NCI-H146 (cell line): Measurements from ENCODE around the gene SOX30.
"Not testable (repeated sequence)": the region's sequence is repeated elsewhere in the genome, so short reads cannot be mapped to it uniquely, and the experiment has no call there.

ENCODE experiments used
- DNase-seq: peaks from one replicate; lab custom pipeline; 2025; lab: John Stamatoyannopoulos, UW

The SOX30 gene

GRCh38 chr5:157652377-157652692 lies at the start of gene SOX30:
Gene SOX30, minus strand, starts transcription at chr5:157652438. Its CDS starts 360 bp downstream, at chr5:157652078.
- no peak for DNase-seq

DNA sequence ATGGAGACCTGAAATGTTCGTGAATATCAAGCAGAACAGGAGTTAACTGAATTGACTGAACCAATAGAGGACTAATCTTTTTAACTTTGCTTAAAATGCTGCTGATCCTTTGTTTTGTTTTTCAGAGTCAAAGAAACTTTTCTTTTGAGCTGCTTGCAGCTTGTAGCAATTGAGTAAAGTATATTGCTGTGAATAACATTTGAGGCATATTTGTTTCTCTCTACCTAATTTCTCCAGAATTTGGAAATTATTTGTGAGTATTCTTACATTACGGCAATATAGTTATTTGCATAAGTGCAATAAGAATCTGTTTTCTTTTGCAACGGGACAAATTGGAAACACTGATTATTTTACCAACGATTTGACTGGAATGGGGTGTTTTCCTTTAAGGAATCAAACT lies 46.4 kb upstream of the SOX30 start:
- DNase-seq, result not testable (repeated sequence)

DNA sequence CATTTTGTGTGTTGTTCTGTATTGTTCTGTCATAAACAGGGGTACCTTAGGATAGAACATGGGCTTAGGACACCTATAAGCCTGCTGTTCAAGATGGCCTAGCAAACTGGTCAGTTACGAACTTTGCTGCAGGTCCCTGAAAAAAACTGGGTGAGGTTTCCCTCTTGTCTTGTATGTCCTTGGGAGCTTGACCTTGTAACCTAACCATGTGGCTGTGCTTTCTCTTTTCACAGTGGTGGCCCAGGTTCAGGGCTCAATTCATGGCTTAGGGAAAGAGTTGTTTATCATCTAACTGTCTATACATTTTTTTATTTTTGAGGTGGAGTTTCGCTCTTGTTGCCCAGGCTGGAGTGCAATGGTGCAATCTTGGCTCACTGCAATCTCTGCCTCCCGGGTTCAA lies 43.9 kb upstream of the SOX30 start:
- not testable (repeated sequence) for DNase-seq

GRCh38 chr5:157693816-157694215 lies 41.6 kb upstream of the SOX30 start:
- DNase-seq, result not testable (repeated sequence)

DNA sequence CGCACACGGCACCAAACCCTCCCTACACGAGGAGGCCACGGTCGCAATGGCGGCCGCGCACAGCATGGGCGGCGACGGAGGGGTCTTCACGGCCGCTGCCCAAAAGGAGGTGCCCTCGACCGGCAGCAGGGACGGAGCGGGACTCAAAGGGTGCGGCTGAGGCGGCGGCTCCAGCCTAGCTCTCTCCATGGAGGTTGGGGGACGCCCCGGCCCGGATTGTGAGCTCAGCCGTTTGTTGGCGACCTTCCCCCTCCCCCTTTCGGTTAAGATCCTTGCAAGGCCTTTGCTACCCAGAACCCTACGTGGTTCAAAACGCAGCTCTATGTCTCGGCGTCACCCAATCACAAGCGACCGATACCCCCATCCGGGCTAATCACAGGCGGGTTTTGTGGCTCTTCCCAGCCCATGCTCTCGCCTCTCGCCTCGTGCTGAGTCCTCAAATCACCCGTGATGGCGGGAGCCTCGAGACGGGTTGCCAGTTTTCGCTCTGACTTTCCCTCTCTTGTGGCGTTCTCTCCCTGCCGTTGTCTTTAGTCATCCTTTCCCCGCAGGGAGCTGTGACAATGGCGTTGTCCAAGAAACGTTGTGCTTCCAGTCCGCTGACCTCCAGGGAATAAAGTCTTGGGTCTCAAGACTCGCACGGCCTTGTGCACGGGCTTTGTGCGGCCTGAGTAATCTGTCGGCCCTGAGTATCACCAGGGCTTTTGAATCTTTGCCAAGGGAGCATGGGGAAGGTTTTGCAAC lies 38.6 kb upstream of the SOX30 start:
- no peak for DNase-seq

- no peak for DNase-seq
These were observed 37.9 kb upstream of the SOX30 start for GRCh38 chr5:157689942-157690689.

GRCh38 chr5:157687198-157687554 lies 34.9 kb upstream of the SOX30 start:
- DNase-seq, result no peak

GRCh38 chr5:157686276-157687197 lies 34.3 kb upstream of the SOX30 start:
- DNase-seq, result not testable (repeated sequence)

DNA sequence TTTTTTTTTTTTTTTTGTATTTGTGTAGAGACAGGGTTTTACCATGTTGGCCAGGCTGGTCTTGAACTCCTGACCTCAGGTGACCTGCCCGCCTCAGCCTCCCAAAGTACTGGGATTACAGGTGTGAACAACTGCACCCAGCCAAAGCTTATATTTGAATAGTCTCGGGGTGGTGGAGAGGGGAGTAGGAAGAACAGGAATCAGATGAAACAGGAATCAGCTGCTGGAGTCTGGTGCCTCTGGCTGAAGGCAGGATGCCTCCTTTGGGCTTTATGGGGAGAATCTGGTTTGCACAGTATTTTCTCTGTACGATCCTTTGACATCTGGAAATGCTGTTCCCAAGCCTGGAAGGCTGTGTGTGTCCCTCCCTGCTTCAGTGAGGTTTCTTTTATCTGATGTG lies 30.0 kb upstream of the SOX30 start:
- DNase-seq, result no peak

- no peak for DNase-seq
These were observed 28.8 kb upstream of the SOX30 start for GRCh38 chr5:157681048-157681447.

GRCh38 chr5:157680239-157680638 lies 28.0 kb upstream of the SOX30 start:
- no peak for DNase-seq

DNA sequence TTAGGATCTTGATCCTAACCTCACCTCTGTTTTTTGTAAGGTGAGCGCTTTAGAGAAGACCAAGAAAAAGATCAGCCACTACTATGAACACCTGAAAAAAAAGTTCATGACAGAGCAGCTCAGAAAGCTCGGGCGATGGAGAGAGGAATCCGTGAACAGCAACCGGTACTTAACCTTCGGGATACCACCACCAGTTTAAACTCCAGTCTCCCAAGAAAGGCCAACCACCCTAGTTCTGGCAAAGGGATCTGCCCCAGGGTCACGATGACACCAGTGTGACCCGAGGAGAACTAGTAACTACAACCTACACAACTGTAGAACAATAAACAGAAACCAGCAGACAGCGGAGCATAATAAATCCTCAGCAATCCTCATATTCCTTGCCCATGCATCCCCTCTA lies 27.6 kb upstream of the SOX30 start:
- no peak for DNase-seq

DNA sequence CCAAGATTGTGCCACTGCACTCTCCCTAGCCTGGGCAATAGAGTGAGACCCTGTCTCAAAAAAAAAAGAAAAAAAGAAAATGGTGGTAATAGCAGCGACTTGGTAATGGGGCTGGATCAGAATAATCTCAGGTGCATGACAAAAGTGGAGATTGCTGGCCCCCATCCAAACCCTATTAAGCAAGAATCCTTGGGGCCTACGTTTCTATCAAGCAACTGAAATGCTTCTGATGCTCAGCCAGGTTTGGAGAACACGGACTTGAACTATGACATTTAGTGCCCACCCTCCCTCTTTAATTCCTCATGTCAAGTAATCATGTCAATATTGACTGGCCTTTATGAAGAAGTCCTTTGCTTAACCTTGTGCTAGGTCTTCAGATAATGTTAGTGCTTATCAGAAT lies 25.7 kb upstream of the SOX30 start:
- DNase-seq, result no peak

DNA sequence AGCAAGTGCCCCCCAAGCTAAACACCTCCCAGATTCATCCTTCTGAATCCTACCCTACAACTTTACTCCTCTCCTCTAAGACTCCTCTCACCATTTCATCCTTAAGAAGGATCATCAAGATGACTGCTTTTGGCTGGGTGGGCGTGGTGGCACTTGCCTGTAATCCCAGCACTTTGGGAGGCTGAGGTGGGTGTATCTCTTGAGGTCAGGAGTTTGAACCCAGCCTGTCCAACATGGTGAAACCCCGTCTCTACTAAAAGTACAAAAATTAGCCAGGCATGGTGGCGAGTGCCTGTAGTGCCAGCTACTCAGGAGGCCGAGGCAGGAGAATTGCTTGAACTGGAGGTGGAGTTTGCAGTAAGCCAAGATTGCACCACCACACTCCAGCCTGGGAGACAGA lies 22.1 kb upstream of the SOX30 start:
- not testable (repeated sequence) for DNase-seq

DNA sequence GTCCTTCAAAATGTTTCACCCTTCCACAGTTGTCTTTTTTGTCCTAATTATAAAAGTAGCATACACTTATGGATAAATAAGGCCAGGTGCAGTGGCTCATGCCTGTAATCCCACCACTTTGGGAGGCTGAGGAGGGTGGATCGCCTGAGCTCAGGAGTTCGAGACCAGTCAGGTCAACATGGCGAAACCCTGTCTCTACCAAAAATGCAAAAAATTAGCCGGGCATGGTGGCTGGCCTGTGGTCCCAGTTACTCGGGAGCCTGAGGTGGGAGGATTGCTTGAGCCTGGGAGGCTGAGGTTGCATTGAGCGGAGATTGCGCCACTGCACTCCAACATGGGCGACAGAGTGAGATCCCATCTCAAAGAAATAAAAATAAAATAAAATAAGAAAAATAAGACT lies 20.7 kb upstream of the SOX30 start:
- DNase-seq, result no peak

DNA sequence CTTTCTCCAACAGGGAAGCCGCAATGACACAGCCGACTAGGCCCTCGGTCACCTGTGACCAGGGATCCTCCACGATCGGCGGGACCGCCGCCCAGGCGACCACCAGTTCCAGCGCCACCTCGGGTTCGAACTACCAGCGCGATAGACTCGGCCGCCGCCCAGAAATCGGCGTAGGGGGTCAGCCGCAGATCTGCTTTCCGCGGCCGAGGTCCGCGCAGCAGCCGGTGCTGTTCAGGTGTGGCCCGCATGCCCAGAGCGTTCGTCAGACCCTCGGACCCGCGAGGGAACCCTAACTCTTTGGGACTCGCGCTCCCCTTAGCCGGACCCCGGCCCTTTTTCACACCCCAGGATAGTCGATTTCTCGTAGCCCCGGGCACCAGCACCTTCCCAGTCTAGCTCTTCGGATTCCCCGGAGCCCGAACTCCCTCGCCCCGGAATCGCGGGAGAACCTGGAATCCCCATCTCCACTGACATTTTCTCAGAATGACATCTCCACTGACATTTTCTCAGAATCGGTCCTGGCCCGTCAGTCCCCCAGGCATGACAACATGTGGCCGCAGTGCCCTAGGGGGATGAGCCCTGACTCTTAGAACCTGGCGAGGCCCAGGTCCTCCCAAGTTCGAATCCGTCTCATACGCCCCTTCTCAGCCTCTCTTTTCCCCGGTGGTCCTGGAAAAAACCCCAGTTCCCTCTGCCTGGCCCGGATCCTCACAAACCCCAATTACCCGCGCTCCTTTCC lies 19.5 kb upstream of the SOX30 start:
- no peak for DNase-seq

DNA sequence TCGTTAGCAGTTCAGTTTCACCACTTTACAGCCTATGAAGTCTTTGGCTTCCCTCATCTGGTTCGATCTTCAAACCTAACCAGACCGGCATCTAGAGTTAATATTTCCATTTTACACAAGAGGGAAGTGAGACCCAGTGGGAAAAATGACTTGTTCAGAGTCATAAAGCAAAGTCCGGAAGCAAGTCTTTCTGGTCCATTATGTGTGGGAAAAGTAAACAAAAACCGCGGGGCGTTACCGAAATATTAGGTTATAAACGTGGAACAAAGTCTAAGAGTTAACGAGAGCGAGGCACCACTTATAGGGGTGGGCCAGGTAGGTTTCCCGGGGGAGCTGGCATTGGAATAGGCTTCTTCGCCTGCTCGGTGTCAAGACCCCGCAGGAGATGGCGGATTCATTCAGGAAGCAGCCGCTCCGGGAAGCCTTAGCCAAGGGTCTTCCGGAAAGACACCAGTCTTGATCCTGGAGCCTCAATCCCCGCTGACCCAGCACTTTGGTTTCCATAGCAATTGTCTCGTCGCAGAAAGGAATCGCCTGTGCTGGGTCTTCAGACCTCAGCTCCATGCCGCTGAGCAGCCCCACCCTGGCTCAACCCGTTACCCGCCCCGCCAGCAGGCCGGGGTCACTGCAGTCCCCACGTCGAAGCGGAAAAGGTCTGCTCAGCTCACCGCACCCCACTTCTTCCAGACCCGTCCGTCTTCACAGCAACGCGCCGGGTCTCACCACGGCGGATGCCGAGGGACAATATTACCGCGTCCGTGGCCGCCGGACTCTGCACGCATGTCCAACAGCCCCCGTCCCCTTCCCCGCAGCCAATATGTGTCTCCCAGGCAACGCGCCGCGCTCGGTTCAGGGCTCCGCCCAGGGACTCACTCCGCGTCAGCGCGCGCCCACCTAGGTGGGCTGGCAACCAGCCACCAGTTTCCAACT lies 18.7 kb upstream of the SOX30 start, which contains the start of gene C5orf52:
TSS of gene C5orf52 (plus strand) at position 872 of the 930 bp plus-strand sequence. CDS start 82 bp downstream, outside the sequence.
- no peak for DNase-seq

DNA sequence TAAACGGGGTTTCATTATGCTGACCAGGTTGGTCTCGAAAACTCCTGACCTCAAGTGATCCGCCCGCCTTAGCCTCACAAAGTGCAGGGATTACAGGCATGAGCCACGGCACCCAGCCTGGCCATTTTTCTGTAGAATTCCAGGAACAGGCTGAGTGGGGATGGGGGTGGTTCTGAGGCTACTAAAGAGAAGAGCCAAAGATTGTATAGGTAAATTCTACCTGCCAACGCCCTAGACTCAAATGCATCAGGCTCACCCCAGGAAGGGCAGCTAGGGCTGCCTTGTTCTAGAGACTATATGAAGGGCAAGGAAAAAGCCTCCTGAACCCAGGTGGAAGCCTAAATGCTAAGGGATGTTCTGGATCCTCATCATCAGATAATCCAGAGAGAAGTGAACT lies 17.5 kb upstream of the SOX30 start:
- DNase-seq, result no peak

- no peak for DNase-seq
These were observed 16.1 kb upstream of the SOX30 start for GRCh38 chr5:157668356-157668755.

GRCh38 chr5:157665467-157666070 lies 13.3 kb upstream of the SOX30 start:
- DNase-seq, result no peak
